ENCODE data around the gene THAP10. TPM values are rescaled to one million over a fixed set of nuclear protein-coding genes. Genes with fewer than 3 reads are reported as not detected.
"Not testable (repeated sequence)": the region's sequence is repeated elsewhere in the genome, so short reads cannot be mapped to it uniquely, and the experiment has no call there.

THAP10 gene
- total RNA-seq, 1 experiment from 2014 or later = 2.5 TPM

- Histone ChIP-seq H3K27me3 (ENCODE audit: insufficient read depth, low read length) (no peaks in the 10 kb centered on the region), H4K8ac (replicated peaks; ENCODE audit: insufficient read length, low read depth, low read length) (no peak overlapping the region), H2AFZ (ENCODE audit: low read length) (no peak overlapping the region), H2AK5ac (ENCODE audit: insufficient read length, low read length) (no peak overlapping the region), H2BK120ac (ENCODE audit: low read depth, low read length, poor library complexity, severe bottlenecking) (no peak overlapping the region), H3K14ac (ENCODE audit: insufficient read depth, low read length) (no peak overlapping the region), H3K23ac (ENCODE audit: insufficient read length, low read depth, low read length) (no peak overlapping the region), H2BK15ac (ENCODE audit: low read depth, low read length) (no peak overlapping the region), H4K91ac (ENCODE audit: insufficient read length, low read depth, low read length) (no peak overlapping the region), H4K5ac (ENCODE audit: insufficient read length, low read depth, low read length) (no peak overlapping the region), H3K23me2 (ENCODE audit: insufficient read length, low read depth, low read length, poor library complexity, severe bottlenecking) (no peaks in the 10 kb centered on the region), H3K4me2 (ENCODE audit: insufficient read depth, insufficient read length, low read length) (no peak overlapping the region), H3K4ac (ENCODE audit: low read depth, low read length) (no peak overlapping the region), H3K27ac (ENCODE audit: insufficient read length, low read depth, low read length) (no peak overlapping the region), H3K9ac (ENCODE audit: extremely low read depth, insufficient read length, low read length) (no peak overlapping the region), H2BK12ac (ENCODE audit: insufficient read length, low read depth, low read length) (no peak overlapping the region), H4K20me1 (ENCODE audit: control insufficient read depth, insufficient read depth, insufficient read length) (no peaks in the 10 kb centered on the region), H2BK20ac (ENCODE audit: low read depth, low read length, poor library complexity, severe bottlenecking) (no peak overlapping the region), H3K56ac (ENCODE audit: insufficient read length, low read depth, low read length) (no peak overlapping the region), H3K79me1 (ENCODE audit: insufficient read depth, low read depth, low read length, poor library complexity, severe bottlenecking) (no peaks in the 10 kb centered on the region), H3T11ph (ENCODE audit: low read length) (no peak overlapping the region), H3K9me3 (ENCODE audit: control insufficient read depth, low read depth, low read length) (no peaks in the 10 kb centered on the region), H3K79me2 (ENCODE audit: insufficient read depth, low read length) (no peaks in the 10 kb centered on the region), H3K18ac (ENCODE audit: insufficient read length, low read depth, low read length) (no peak overlapping the region), H3K4me1 (ENCODE audit: insufficient read depth, low read length) (no peaks in the 10 kb centered on the region), H2BK5ac (ENCODE audit: insufficient read length, low read length) (no peak overlapping the region)
- H3K36me3 Mint-ChIP-seq (ENCODE audit: insufficient read depth in 1 of 3, low read depth in 3 of 3) = no peaks in the 10 kb centered on the region
- no peaks in the 10 kb centered on the region for H3K27me3 Mint-ChIP-seq (ENCODE audit: low read depth)
- TF ChIP-seq, protein P1, sequence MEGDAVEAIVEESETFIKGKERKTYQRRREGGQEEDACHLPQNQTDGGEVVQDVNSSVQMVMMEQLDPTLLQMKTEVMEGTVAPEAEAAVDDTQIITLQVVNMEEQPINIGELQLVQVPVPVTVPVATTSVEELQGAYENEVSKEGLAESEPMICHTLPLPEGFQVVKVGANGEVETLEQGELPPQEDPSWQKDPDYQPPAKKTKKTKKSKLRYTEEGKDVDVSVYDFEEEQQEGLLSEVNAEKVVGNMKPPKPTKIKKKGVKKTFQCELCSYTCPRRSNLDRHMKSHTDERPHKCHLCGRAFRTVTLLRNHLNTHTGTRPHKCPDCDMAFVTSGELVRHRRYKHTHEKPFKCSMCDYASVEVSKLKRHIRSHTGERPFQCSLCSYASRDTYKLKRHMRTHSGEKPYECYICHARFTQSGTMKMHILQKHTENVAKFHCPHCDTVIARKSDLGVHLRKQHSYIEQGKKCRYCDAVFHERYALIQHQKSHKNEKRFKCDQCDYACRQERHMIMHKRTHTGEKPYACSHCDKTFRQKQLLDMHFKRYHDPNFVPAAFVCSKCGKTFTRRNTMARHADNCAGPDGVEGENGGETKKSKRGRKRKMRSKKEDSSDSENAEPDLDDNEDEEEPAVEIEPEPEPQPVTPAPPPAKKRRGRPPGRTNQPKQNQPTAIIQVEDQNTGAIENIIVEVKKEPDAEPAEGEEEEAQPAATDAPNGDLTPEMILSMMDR (conservative IDR thresholded peaks at IDR 0.05) = no peak
- H3K9me3 Mint-ChIP-seq = no peaks in the 10 kb centered on the region
- no peaks in the 10 kb centered on the region for H3K4me1 Mint-ChIP-seq
- no peak for DNase-seq
- no peak overlapping the region for H3K27ac Mint-ChIP-seq
- H3K4me3 Mint-ChIP-seq = no peak overlapping the region
Observed at GRCh38 chr15:70931821-70932220, 39.6 kb upstream of the THAP10 start.

GRCh38 chr15:70926914-70927313 is 34.7 kb upstream of the THAP10 start:
- H3K23me2 ChIP-seq (ENCODE audit: insufficient read length, low read depth, low read length, poor library complexity, severe bottlenecking); H3K4me1 ChIP-seq (ENCODE audit: insufficient read depth, low read length); H3K79me2 ChIP-seq (ENCODE audit: insufficient read depth, low read length); H4K91ac ChIP-seq (ENCODE audit: insufficient read length, low read depth, low read length); H2AK5ac ChIP-seq (ENCODE audit: insufficient read length, low read length); H3K27ac ChIP-seq (ENCODE audit: insufficient read length, low read depth, low read length); H3K14ac ChIP-seq (ENCODE audit: insufficient read depth, low read length); H3K18ac ChIP-seq (ENCODE audit: insufficient read length, low read depth, low read length); H3K9me3 Mint-ChIP-seq; H3K79me1 ChIP-seq (ENCODE audit: insufficient read depth, low read depth, low read length, poor library complexity, severe bottlenecking); H2BK20ac ChIP-seq (ENCODE audit: low read depth, low read length, poor library complexity, severe bottlenecking); H2BK5ac ChIP-seq (ENCODE audit: insufficient read length, low read length); H2AFZ ChIP-seq (ENCODE audit: low read length); H3K27me3 ChIP-seq (ENCODE audit: insufficient read depth, low read length); H4K20me1 ChIP-seq (ENCODE audit: control insufficient read depth, insufficient read depth, insufficient read length); H3K4me1 Mint-ChIP-seq; H3K4me3 Mint-ChIP-seq; H3K4me2 ChIP-seq (ENCODE audit: insufficient read depth, insufficient read length, low read length); H2BK12ac ChIP-seq (ENCODE audit: insufficient read length, low read depth, low read length); H4K8ac ChIP-seq (replicated peaks; ENCODE audit: insufficient read length, low read depth, low read length); H3K9me3 ChIP-seq (ENCODE audit: control insufficient read depth, low read depth, low read length); H3K23ac ChIP-seq (ENCODE audit: insufficient read length, low read depth, low read length); H2BK120ac ChIP-seq (ENCODE audit: low read depth, low read length, poor library complexity, severe bottlenecking); H3K9ac ChIP-seq (ENCODE audit: extremely low read depth, insufficient read length, low read length); H4K5ac ChIP-seq (ENCODE audit: insufficient read length, low read depth, low read length); H3K36me3 Mint-ChIP-seq (ENCODE audit: insufficient read depth in 1 of 3, low read depth in 3 of 3); H3K56ac ChIP-seq (ENCODE audit: insufficient read length, low read depth, low read length); H3K27ac Mint-ChIP-seq; H2BK15ac ChIP-seq (ENCODE audit: low read depth, low read length); H3K27me3 Mint-ChIP-seq (ENCODE audit: low read depth); H3T11ph ChIP-seq (ENCODE audit: low read length); DNase-seq; H3K4ac ChIP-seq (ENCODE audit: low read depth, low read length): not testable (repeated sequence)
- no CpG with 5 or more reads among the region's 1 CpG for WGBS (ENCODE audit: extremely low coverage, insufficient read length, low lambda C conversion rate)

Data from H9 (cell line).